Measurements from ENCODE around the gene BDH1.

GRCh38 chr3:197468167-197468566 is 87.6 kb downstream of the BDH1 start:
- TF ChIP-seq CTCF (conservative IDR thresholded peaks at IDR 0.05 in 1 of 2, IDR thresholded peaks at IDR 0.05 in 1 of 2; ENCODE audit: extremely low read depth in 1 of 2, insufficient read depth in 1 of 2, low read depth in 1 of 2, low read length in 2 of 2), result no peak
- TF ChIP-seq EZH2 (IDR thresholded peaks at IDR 0.05; ENCODE audit: borderline replicate concordance, low read length), result no peak
